Panc1 (cell line): ENCODE data around the gene SLC5A2. TPM values are rescaled to one million over a fixed set of nuclear protein-coding genes. Genes with fewer than 3 reads are reported as not detected.

Experiments
- ATAC-seq: fragments of 200-7000 bp; cut with Tn5 transposase; 2 replicates; pipeline ENCODE4 v1.9.1; 2020; ENCODE audit warnings: mild to moderate bottlenecking, moderate library complexity
- BruUV-seq: library from RNA; stranded (reverse); fragments of 400-500 nt; replicated peaks from 2 replicates; lab custom pipeline; 2021; lab: Mats Ljungman, UMichigan
- CTCF ChIA-PET: fragments of 300-600 bp; sonication (Branson Sonifier 250); formaldehyde crosslinking; loops from one replicate; lab custom pipeline; 2022; ENCODE audit warnings: antibody characterized with exemption; lab: Charles Lee
- POLR2A ChIA-PET: fragments of 300-600 bp; sonication (Branson Sonifier 250); formaldehyde crosslinking; loops from one replicate; lab custom pipeline; 2022; ENCODE audit warnings: antibody characterized with exemption; lab: Charles Lee
- DNase-seq: peaks from one replicate; pipeline ENCODE4 v3.0.0-alpha.2; 2010; ENCODE audit warnings: low read depth, low spot score
- H3K27ac ChIP-seq: 2 replicates; pipeline ENCODE4 v1.5.1; 2011; ENCODE audit warnings: mild to moderate bottlenecking, low read length, inconsistent platforms
- H3K27me3 ChIP-seq: fragments of 200-500 bp; sonication (Bioruptor generic); 2 replicates; pipeline ENCODE4 v1.6.0; 2014; ENCODE audit warnings: low read length, inconsistent platforms; ENCODE audit not compliant: control insufficient read depth, insufficient read depth
- H3K36me3 ChIP-seq: fragments of 200-500 bp; sonication (Bioruptor generic); 2 replicates; pipeline ENCODE4 v1.5.1; 2014; ENCODE audit warnings: inconsistent platforms, mild to moderate bottlenecking, low read length, moderate library complexity; ENCODE audit not compliant: control insufficient read depth, insufficient read depth
- H3K4me1 ChIP-seq: 2 replicates; pipeline ENCODE4 v1.5.1; 2011; ENCODE audit warnings: inconsistent platforms, mild to moderate bottlenecking, low read length, moderate library complexity; ENCODE audit not compliant: control insufficient read depth, insufficient read depth
- H3K4me3 ChIP-seq, 2 experiments: 2 replicates each; pipeline ENCODE4 v1.5.1; 2011 to 2012; ENCODE audit warnings: low read depth in 2 of 2, low read length in 2 of 2, mild to moderate bottlenecking in 2 of 2, inconsistent platforms in 1 of 2, moderate library complexity in 1 of 2
- H3K9me3 ChIP-seq: fragments of 200-500 bp; sonication (Bioruptor generic); 2 replicates; pipeline ENCODE4 v1.5.1; 2014; ENCODE audit warnings: low read depth, mild to moderate bottlenecking, inconsistent platforms, low read length, moderate library complexity; ENCODE audit not compliant: control insufficient read depth, insufficient read depth
- POLR2AphosphoS5 ChIP-seq: IDR thresholded peaks from 2 replicates; pipeline ENCODE4 v1.6.1; 2012; ENCODE audit warnings: mild to moderate bottlenecking, low read depth, low read length, moderate library complexity
- SIN3A ChIP-seq: IDR thresholded peaks from 2 replicates; pipeline ENCODE4 v1.6.1; 2012; ENCODE audit warnings: low read depth, mild to moderate bottlenecking, low read length, moderate library complexity, borderline replicate concordance; ENCODE audit not compliant: insufficient read depth
- TCF7L2 ChIP-seq: IDR thresholded peaks from 2 replicates; pipeline ENCODE4 v1.6.1; 2011; ENCODE audit warnings: mild to moderate bottlenecking, low read depth, low read length, inconsistent platforms
- in situ Hi-C: cut with HindIII; loops from 2 replicates; pipeline ENCODE4 v1.10.0; 2016; ENCODE audit warnings: low sequenced_read_pairs, low pct_unique_long_range_greater_than_20kb
- intact Hi-C: fragments of 100-400 bp; cut with micrococcal nuclease; formaldehyde crosslinking; loops from one replicate; pipeline ENCODE4 v1.10.0; 2022; ENCODE audit not compliant: unreplicated experiment
- total RNA-seq: library from RNA; stranded (reverse); gene quantifications from one replicate; pipeline ENCODE4 v1.2.1, GENCODE V29; 2021; ENCODE audit not compliant: unreplicated experiment
- TF ChIP-seq, protein P1 (sequence below), 2 experiments: IDR thresholded peaks; 2 replicates each; pipeline ENCODE4 v1.6.1; 2011 to 2012; ENCODE audit warnings: low read depth in 2 of 2, control low read depth in 1 of 2, low read length in 1 of 2, mild to moderate bottlenecking in 1 of 2, moderate library complexity in 1 of 2; ENCODE audit not compliant: insufficient read depth in 1 of 2
- TF ChIP-seq, protein P2 (sequence below): fragments of 450-650 bp; IDR thresholded peaks from 2 replicates; pipeline ENCODE4 v1.5.1; 2017; ENCODE audit warnings: mild to moderate bottlenecking

The SLC5A2 gene
- total RNA-seq, 1 experiment from 2014 or later = 0.15 TPM

DNA sequence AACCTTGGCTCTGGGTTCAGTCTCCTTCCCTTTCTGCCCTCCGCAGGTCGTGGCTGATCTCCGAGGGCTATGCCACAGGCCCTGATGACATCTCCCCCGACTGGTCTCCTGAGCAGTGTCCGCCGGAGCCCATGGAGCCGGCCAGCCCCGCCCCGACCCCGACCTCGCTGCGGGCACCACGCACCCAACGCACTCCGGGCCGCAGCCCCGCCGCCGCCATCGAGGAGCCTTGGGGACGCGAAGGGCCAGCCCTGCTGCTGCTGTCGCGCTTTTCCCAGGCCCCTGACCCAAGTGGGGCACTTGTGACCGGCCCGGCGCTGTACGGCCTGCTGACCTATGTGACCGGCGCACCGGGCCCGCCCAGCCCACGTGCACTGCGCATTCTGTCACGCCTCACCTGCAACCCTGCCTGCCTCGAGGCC is 18.6 kb upstream of the SLC5A2 start:
- in situ Hi-C loops (no loop called here), intact Hi-C loops (no loop called here)
- CTCF ChIA-PET = interaction anchor here (0.6 kb wide), 1 partner anchor 22 kb away, joined by 3 read pairs; no protein-coding TSS in a partner anchor
- POLR2A ChIA-PET = no interaction called here
- TF ChIP-seq, protein P1, sequence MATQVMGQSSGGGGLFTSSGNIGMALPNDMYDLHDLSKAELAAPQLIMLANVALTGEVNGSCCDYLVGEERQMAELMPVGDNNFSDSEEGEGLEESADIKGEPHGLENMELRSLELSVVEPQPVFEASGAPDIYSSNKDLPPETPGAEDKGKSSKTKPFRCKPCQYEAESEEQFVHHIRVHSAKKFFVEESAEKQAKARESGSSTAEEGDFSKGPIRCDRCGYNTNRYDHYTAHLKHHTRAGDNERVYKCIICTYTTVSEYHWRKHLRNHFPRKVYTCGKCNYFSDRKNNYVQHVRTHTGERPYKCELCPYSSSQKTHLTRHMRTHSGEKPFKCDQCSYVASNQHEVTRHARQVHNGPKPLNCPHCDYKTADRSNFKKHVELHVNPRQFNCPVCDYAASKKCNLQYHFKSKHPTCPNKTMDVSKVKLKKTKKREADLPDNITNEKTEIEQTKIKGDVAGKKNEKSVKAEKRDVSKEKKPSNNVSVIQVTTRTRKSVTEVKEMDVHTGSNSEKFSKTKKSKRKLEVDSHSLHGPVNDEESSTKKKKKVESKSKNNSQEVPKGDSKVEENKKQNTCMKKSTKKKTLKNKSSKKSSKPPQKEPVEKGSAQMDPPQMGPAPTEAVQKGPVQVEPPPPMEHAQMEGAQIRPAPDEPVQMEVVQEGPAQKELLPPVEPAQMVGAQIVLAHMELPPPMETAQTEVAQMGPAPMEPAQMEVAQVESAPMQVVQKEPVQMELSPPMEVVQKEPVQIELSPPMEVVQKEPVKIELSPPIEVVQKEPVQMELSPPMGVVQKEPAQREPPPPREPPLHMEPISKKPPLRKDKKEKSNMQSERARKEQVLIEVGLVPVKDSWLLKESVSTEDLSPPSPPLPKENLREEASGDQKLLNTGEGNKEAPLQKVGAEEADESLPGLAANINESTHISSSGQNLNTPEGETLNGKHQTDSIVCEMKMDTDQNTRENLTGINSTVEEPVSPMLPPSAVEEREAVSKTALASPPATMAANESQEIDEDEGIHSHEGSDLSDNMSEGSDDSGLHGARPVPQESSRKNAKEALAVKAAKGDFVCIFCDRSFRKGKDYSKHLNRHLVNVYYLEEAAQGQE (IDR thresholded peaks at IDR 0.05; ENCODE audit: insufficient read depth in 1 of 2, low read depth in 2 of 2, low read length in 1 of 2) = no peak
- TF ChIP-seq SIN3A (no peak), TCF7L2 (no peak), POLR2AphosphoS5 (no peak)
- TF ChIP-seq, protein P2, sequence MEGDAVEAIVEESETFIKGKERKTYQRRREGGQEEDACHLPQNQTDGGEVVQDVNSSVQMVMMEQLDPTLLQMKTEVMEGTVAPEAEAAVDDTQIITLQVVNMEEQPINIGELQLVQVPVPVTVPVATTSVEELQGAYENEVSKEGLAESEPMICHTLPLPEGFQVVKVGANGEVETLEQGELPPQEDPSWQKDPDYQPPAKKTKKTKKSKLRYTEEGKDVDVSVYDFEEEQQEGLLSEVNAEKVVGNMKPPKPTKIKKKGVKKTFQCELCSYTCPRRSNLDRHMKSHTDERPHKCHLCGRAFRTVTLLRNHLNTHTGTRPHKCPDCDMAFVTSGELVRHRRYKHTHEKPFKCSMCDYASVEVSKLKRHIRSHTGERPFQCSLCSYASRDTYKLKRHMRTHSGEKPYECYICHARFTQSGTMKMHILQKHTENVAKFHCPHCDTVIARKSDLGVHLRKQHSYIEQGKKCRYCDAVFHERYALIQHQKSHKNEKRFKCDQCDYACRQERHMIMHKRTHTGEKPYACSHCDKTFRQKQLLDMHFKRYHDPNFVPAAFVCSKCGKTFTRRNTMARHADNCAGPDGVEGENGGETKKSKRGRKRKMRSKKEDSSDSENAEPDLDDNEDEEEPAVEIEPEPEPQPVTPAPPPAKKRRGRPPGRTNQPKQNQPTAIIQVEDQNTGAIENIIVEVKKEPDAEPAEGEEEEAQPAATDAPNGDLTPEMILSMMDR = no peak
- H3K9me3 ChIP-seq = no peaks in the 10 kb centered on the region
- H3K27ac ChIP-seq = no peak overlapping the region
- no peak for DNase-seq
- H3K4me3 ChIP-seq = no peak overlapping the region
- H3K27me3 ChIP-seq = no peaks in the 10 kb centered on the region
- H3K36me3 ChIP-seq = no peaks in the 10 kb centered on the region
- no TSS peak for BruUV-seq
- ATAC-seq = no peak
- H3K4me1 ChIP-seq = peaks cover 6% of the 10 kb centered on the region

DNA sequence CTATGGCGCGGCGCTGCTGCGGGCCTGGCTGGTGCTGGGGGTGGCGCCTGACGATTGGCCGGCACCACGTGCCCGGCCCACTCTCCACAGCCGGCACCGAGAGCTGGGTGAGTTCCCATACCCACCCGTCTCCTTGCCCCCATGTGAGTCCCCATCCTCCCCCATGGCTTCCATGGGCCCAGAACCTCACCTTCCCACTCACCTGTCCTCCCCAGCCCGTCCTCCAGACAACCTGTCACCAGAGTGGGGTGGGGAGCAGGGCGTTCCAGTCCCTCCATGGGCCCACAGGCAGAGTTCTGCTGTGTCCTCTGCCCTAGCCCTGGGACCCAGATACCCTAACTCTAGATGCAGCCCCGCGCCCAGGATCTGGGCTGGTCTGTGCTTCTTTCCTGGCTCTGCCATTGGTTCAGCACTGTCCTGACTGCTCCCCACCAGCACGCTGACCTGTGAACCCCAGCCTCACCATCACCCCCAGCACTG is 18.1 kb upstream of the SLC5A2 start:
- no peaks in the 10 kb centered on the region for H3K9me3 ChIP-seq
- H3K4me3 ChIP-seq = no peak overlapping the region
- CTCF ChIA-PET = no interaction called here
- POLR2A ChIA-PET = no interaction called here
- ATAC-seq (no peak), DNase-seq (no peak)
- intact Hi-C loops = no loop called here
- BruUV-seq = no TSS peak
- in situ Hi-C loops = no loop called here
- TF ChIP-seq POLR2AphosphoS5 = no peak
- TF ChIP-seq TCF7L2 = no peak
- TF ChIP-seq, protein P1 (IDR thresholded peaks at IDR 0.05; ENCODE audit: insufficient read depth in 1 of 2, low read depth in 2 of 2, low read length in 1 of 2) = no peak
- TF ChIP-seq, protein P2 = no peak
- no peak for TF ChIP-seq SIN3A
- H3K27me3 ChIP-seq = no peaks in the 10 kb centered on the region
- H3K4me1 ChIP-seq = peaks cover 6% of the 10 kb centered on the region
- no peaks in the 10 kb centered on the region for H3K36me3 ChIP-seq
- no peak overlapping the region for H3K27ac ChIP-seq
